AG10803 (cell line): Measurements from ENCODE around the gene ENAM.

Experiments used
- DNase-seq: peaks from one replicate; pipeline ENCODE4 v3.0.0; 2010; ENCODE audit warnings: low read depth
- H3K4me3 ChIP-seq: 2 replicates; pipeline ENCODE4 v1.5.1; 2011; ENCODE audit warnings: mild to moderate bottlenecking, low read length, control low read depth
- TF ChIP-seq, protein P1 (sequence below): conservative IDR thresholded peaks from 2 replicates; pipeline ENCODE4 v1.5.1; 2011; ENCODE audit warnings: mild to moderate bottlenecking, low read length, control low read depth, inconsistent platforms

The ENAM gene, protein sequence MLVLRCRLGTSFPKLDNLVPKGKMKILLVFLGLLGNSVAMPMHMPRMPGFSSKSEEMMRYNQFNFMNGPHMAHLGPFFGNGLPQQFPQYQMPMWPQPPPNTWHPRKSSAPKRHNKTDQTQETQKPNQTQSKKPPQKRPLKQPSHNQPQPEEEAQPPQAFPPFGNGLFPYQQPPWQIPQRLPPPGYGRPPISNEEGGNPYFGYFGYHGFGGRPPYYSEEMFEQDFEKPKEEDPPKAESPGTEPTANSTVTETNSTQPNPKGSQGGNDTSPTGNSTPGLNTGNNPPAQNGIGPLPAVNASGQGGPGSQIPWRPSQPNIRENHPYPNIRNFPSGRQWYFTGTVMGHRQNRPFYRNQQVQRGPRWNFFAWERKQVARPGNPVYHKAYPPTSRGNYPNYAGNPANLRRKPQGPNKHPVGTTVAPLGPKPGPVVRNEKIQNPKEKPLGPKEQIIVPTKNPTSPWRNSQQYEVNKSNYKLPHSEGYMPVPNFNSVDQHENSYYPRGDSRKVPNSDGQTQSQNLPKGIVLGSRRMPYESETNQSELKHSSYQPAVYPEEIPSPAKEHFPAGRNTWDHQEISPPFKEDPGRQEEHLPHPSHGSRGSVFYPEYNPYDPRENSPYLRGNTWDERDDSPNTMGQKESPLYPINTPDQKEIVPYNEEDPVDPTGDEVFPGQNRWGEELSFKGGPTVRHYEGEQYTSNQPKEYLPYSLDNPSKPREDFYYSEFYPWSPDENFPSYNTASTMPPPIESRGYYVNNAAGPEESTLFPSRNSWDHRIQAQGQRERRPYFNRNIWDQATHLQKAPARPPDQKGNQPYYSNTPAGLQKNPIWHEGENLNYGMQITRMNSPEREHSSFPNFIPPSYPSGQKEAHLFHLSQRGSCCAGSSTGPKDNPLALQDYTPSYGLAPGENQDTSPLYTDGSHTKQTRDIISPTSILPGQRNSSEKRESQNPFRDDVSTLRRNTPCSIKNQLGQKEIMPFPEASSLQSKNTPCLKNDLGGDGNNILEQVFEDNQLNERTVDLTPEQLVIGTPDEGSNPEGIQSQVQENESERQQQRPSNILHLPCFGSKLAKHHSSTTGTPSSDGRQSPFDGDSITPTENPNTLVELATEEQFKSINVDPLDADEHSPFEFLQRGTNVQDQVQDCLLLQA

DNA sequence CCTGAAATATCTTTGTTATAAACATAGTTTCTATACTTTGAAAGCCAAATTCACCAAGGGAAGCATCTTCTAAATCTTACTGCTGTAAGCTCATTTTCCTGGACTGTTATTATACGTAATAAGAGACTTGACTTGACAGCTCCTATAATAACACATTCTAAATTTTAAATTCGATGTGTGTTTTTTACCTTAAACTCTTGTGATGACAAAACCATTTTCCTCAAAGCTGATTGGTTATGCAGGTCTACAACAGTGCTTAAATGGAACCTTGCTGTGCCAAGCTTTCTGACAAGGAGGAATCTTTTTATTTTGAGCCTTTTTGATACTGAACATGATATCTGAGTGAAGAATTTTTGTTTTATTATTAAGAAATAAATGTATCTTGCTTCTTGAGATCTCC, at the start of gene ENAM:
Gene ENAM, plus strand, starts transcription at position 301 of the 400 bp plus-strand sequence. CDS start 757 bp downstream, outside the sequence.
- no peak within 1 kb of the TSS for H3K4me3 ChIP-seq
- DNase-seq: no peak
- TF ChIP-seq, protein P1, sequence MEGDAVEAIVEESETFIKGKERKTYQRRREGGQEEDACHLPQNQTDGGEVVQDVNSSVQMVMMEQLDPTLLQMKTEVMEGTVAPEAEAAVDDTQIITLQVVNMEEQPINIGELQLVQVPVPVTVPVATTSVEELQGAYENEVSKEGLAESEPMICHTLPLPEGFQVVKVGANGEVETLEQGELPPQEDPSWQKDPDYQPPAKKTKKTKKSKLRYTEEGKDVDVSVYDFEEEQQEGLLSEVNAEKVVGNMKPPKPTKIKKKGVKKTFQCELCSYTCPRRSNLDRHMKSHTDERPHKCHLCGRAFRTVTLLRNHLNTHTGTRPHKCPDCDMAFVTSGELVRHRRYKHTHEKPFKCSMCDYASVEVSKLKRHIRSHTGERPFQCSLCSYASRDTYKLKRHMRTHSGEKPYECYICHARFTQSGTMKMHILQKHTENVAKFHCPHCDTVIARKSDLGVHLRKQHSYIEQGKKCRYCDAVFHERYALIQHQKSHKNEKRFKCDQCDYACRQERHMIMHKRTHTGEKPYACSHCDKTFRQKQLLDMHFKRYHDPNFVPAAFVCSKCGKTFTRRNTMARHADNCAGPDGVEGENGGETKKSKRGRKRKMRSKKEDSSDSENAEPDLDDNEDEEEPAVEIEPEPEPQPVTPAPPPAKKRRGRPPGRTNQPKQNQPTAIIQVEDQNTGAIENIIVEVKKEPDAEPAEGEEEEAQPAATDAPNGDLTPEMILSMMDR: no peak

DNA sequence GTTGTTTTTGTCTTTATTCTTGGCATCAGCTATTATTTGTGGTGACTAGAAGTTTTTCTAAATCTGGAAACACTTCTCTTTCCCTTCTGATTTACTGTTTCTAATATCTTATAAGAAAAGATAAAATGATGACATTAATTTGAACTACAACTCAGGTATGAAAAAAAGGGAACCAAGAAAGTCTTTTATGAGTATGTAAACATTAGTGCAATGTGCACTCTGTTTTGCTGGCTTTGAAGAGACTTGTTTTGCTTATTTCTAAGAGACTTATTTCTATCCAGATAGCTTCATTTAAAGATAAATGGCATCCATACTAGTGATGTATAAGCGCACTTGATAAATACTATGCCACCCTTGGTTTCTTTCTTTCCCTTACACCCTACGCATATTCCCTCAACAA, 46.6 kb upstream of the ENAM start:
- no peak for DNase-seq
- H3K4me3 ChIP-seq: no peak overlapping the region
- TF ChIP-seq, protein P1: no peak

DNA sequence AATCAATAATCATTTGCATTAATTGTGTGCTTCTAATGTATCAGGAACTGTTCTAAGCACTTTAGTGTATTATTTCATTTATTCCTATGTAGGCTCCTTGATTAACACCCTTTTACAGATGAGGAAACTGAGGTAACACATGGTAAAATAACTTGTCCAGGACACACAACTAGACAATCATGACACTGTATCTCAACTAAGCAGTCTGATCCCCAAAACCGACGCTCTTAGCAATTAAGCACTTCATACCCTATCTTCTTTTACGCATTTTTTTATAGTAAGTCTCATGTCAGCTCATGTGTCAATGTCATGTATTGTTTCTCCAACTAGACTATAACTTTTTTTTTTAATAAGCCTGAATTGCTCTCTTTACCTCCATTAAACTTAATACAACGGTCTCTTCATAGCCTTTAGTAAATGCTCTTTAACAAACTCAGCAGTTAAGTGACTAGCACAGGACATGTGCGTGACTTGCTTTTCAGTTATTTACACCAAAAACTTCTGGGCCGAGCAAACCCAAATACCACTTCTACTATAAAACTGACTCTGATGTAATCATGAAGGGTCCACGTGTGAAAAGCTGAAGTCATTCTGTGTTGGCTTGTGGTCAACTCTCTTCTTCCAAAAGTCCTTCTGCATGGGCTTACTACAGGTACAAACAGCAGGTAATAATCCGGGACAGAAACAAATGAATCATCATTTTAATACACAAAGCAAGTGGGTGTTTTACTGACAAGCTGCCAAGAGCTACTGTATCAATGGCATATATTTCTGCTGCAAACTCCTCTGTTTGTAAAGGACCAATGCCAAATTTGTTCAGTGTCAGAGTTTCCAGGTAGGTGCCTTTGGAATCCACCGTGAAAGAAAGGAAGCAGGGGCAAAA, 44.4 kb upstream of the ENAM start:
- TF ChIP-seq, protein P1: no peak
- DNase-seq: no peak
- no peak overlapping the region for H3K4me3 ChIP-seq

DNA sequence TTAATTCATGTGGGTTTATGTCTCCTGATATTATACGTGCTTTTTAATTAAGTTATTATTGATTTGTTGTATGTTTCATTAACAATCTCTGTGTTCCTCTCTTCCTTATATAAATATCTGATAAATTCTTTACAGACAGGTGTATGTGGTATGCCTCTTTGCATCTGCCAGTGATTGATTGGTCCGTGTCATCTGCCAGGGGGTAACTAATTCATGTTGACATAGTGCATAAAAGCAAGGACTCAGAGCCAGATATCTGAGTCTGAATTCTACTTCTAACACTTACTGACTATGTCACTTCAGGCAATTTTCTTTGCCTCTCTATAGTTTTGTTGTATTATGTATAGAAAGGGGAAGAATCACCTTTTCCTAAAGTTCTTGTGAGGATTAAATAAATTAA, 41.7 kb upstream of the ENAM start:
- TF ChIP-seq, protein P1: no peak
- no peak overlapping the region for H3K4me3 ChIP-seq
- DNase-seq: no peak

DNA sequence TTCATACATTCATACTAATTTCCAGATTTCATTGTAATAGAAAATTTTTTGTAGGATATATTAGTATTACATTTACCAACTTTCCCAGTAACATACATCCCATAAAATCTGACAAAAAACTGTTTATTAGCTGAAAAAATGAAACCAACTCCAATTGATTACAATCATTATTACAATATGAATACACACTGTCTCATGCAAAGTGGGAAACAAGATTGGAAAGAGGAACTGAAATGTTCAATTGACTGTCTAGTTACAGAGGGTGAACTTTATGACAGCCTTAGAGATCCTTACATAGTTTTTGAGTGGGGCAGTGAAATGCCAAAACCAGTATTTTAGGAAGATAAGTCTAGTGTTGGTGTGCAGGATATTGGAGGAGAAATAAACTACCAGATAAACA, 38.8 kb upstream of the ENAM start:
- TF ChIP-seq, protein P1: no peak
- DNase-seq: no peak
- no peak overlapping the region for H3K4me3 ChIP-seq

DNA sequence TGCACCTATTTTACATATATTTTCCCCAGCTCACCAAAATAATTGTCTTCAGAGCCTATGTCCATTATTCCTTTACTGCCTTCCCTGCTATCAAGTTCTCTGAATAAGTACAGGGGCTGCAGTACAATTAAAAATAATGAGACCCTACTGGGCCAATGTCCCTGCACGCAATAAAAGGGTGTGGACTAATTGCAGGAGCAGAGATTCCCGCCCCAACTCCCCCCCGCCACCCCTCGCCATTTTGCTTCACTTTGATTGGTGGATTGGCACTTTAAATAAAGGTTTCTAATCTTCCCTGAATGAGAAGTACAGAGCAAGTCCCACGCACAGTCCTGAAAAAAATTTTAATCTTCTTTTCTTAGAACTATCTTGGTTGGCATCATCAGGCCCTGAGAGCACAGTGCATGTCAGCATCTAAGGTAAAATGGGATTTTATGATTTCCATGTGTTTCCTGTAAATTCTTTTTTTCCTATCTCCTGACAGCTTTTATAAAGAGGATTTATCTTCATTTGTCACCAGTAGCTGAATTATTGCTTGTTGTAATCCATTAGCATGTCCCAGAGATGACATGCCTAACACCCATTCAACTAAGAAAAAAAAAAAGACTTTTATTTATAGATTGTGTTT, 36.5 kb upstream of the ENAM start, which contains the start of gene AMBN:
Gene AMBN, plus strand, starts transcription at position 302 of the 628 bp plus-strand sequence. Its CDS starts 103 bp downstream, at position 405.
- no peak for DNase-seq

More for the DNA sequence above, 36.5 kb upstream of the ENAM start, which contains the start of gene AMBN:
- TF ChIP-seq, protein P1: no peak
- no peak within 1 kb of the TSS for H3K4me3 ChIP-seq
